ENCODE data around the gene PTPRE.

Gene PTPRE

DNA sequence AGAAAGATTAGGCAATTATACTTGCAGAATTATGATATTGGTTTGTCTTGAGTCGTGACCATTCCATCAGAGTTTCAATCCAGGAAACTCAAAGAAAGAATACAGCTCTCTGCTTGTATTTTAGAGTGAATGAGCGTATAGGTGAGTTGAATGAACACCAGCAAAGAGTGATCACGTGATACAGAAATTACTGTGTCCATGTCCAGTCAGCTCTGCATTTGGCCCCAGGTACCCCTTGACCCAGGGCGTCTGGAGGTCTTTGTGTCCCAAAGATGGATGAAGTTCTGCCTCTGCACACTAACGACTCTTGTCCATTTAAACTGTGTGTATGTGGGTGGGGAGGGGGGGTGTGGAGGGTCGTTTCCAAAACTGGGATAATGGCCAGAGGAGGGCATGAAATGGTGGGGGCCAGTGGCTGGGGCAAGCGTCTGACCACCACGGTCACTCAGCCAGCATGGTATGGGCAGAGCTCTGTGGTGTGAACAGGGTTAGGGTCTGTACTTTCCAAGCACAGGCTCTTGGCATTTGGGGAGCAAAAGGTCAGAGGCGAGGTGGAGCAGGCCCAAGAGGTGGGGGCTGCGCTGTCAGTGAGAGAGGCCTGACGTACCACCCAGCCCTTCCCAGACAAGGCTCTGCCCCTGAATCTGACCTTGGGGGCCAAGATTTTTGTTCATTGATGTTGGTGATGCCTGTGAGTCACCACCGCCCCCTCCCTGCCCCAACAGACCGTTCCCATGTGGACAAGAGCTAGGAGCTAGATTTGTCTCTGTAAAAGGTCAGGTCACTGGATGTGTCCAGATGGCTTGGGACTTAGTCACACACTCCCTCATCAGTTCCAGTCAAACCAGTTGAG, 1.4 kb downstream of the PTPRE start:
- DNase-seq (ENCODE audit: low read depth, low spot score) = no peak
- H3K9me3 ChIP-seq (ENCODE audit: low read depth, low read length) = no peaks in the 10 kb centered on the region
- no peak overlapping the region for H3K27ac ChIP-seq
- H3K36me3 ChIP-seq (ENCODE audit: insufficient read depth, low read length) = no peaks in the 10 kb centered on the region
- TF ChIP-seq EZH2 (IDR thresholded peaks at IDR 0.05) = no peak
- no peak for TF ChIP-seq FOXP2 (optimal IDR thresholded peaks at IDR 0.05; ENCODE audit: control extremely low read depth, extremely low read length, insufficient read depth)
- no peak for TF ChIP-seq POLR2AphosphoS5 (IDR thresholded peaks at IDR 0.05; ENCODE audit: borderline replicate concordance, low read depth, low read length)
- H3K4me3 ChIP-seq = no peak overlapping the region
- H3K9ac ChIP-seq (ENCODE audit: insufficient read length) = no peak overlapping the region

DNA sequence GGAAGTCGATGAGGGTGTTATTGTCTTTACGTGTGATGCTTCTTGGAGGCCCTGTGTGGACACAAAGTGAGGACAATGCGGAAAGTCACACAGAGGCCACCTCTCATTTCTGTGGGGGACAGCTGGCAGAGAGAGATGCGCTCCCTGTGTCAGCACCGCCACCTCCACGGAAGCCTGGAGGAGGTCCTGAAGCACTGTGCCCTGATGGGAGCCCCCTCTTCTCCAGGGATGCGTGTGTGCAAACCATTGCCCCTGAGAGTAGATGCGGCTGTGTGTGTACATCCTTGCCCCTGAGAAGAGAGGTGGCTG, 2.0 kb downstream of the PTPRE start:
- no peak for DNase-seq (ENCODE audit: low read depth, low spot score)
- TF ChIP-seq POLR2AphosphoS5 (IDR thresholded peaks at IDR 0.05; ENCODE audit: borderline replicate concordance, low read depth, low read length) (no peak), EZH2 (IDR thresholded peaks at IDR 0.05) (no peak), FOXP2 (optimal IDR thresholded peaks at IDR 0.05; ENCODE audit: control extremely low read depth, extremely low read length, insufficient read depth) (no peak)
- Histone ChIP-seq H3K9me3 (ENCODE audit: low read depth, low read length) (no peaks in the 10 kb centered on the region), H3K36me3 (ENCODE audit: insufficient read depth, low read length) (no peaks in the 10 kb centered on the region), H3K27ac (no peak overlapping the region), H3K4me3 (no peak overlapping the region), H3K9ac (ENCODE audit: insufficient read length) (no peak overlapping the region)

DNA sequence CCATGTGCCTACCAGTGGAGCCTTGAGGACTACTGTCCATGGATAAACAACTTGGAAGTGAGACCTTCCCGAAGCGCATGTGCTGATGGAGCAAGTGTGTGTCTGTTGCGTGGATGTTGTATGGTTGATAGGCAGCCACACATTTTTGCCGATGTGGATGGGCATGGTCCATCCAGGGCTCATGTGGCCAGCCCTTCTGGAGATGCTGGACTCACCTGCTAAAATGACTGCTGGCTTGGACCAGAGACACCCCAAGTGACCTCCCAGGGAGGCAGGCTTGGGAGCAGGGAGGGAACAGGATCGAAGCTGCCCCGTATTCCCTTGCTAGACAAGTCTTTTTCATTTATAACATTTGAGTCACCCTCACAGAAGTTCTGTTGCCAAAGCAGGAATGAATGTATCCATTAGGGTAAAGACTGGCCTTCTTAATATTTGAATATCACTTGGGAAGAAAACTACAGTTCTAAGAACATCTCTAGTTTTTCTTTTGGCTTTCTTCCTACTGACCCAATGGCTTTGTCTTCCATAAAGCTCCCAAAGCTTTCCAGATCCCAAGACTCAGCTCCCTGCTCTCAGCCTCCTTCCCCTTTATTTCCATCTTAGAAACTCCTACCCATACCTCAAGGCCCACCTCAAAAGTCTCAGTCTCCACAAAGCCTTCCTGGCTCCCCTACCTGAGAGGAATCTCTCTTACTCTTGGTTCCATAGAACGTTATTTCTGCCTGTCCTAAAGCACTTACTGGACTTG, 3.0 kb downstream of the PTPRE start:
- Histone ChIP-seq H3K9me3 (ENCODE audit: low read depth, low read length) (no peaks in the 10 kb centered on the region), H3K36me3 (ENCODE audit: insufficient read depth, low read length) (no peaks in the 10 kb centered on the region), H3K4me3 (no peak overlapping the region), H3K9ac (ENCODE audit: insufficient read length) (no peak overlapping the region), H3K27ac (no peak overlapping the region)
- no peak for DNase-seq (ENCODE audit: low read depth, low spot score)
- TF ChIP-seq EZH2 (IDR thresholded peaks at IDR 0.05) (no peak), POLR2AphosphoS5 (IDR thresholded peaks at IDR 0.05; ENCODE audit: borderline replicate concordance, low read depth, low read length) (no peak), FOXP2 (optimal IDR thresholded peaks at IDR 0.05; ENCODE audit: control extremely low read depth, extremely low read length, insufficient read depth) (no peak)

DNA sequence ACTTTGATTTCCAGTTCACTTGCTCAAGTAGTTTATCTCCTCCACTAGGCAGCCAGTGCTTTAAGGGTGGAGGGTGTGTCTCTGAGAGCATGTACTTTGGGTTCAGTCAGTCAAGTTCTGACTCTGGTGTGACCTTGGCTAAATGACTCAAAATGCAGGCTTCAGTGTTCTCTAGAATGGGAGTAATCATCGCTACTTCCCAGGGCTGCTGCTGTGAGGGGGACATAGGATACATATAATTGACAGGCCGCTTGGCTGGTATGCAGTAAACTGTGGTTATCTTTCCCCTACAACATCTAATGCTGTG, 3.5 kb downstream of the PTPRE start:
- H3K9me3 ChIP-seq (ENCODE audit: low read depth, low read length) = no peaks in the 10 kb centered on the region
- H3K36me3 ChIP-seq (ENCODE audit: insufficient read depth, low read length) = no peaks in the 10 kb centered on the region
- no peak overlapping the region for H3K27ac ChIP-seq
- TF ChIP-seq POLR2AphosphoS5 (IDR thresholded peaks at IDR 0.05; ENCODE audit: borderline replicate concordance, low read depth, low read length) (no peak), FOXP2 (optimal IDR thresholded peaks at IDR 0.05; ENCODE audit: control extremely low read depth, extremely low read length, insufficient read depth) (no peak), EZH2 (IDR thresholded peaks at IDR 0.05) (no peak)
- H3K9ac ChIP-seq (ENCODE audit: insufficient read length) = no peak overlapping the region
- no peak for DNase-seq (ENCODE audit: low read depth, low spot score)
- H3K4me3 ChIP-seq = no peak overlapping the region

DNA sequence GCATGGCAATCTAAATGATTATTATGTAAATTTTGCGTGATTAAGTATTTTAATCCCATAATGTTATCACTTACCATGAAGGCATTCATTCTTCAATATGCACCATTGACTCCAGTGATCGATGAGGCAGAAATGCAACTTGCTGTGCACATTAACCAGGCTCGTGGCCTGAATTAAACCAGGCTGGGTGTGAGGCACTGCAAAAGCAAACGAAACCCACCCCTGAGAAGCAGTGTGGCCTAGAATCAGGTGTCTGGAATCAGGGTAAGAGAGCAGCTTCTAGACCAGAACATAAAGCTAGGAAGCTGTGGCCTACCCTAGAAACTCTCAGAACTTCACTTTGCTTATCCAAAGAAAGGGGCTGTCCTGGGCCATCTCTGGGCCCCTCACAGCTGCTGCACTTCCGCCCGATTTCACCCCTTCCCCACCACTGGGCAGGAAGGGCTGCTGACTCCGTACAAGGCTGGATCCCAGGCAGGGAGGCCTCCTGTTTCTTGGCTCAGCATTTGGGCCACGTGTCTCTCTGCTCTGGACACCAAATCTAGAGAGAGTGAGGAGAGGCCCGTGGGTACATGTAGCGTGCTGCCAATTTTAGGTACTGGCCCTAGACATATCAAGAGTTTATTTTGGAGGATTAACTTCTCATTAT, 4.4 kb downstream of the PTPRE start:
- no peak for TF ChIP-seq EZH2 (IDR thresholded peaks at IDR 0.05)
- TF ChIP-seq FOXP2 (optimal IDR thresholded peaks at IDR 0.05; ENCODE audit: control extremely low read depth, extremely low read length, insufficient read depth) = no peak
- TF ChIP-seq POLR2AphosphoS5 (IDR thresholded peaks at IDR 0.05; ENCODE audit: borderline replicate concordance, low read depth, low read length) = no peak
- no peak overlapping the region for H3K27ac ChIP-seq
- no peak overlapping the region for H3K4me3 ChIP-seq
- no peak for DNase-seq (ENCODE audit: low read depth, low spot score)
- no peaks in the 10 kb centered on the region for H3K9me3 ChIP-seq (ENCODE audit: low read depth, low read length)
- no peak overlapping the region for H3K9ac ChIP-seq (ENCODE audit: insufficient read length)
- H3K36me3 ChIP-seq (ENCODE audit: insufficient read depth, low read length) = no peaks in the 10 kb centered on the region

DNA sequence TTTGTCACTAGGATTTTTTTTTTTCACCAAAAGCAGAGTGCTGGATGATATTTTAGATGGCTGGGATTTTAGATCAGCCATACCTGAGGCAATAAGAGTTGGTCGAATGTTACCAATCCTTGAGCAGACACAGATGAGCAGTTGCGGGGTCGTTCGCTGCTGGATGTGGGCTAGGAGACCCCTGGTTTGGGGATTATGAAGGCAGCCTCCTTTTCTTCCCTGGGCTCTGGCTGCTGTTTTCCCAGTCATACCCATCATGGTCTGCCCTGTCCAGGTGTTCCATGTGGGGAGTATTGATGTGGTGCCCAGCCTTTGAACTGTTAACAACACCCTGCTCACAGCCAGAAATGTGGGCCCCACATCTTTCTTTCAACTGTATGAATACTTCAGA, 5.0 kb downstream of the PTPRE start:
- H3K9ac ChIP-seq (ENCODE audit: insufficient read length) = no peak overlapping the region
- TF ChIP-seq EZH2 (IDR thresholded peaks at IDR 0.05) = no peak
- no peak for TF ChIP-seq FOXP2 (optimal IDR thresholded peaks at IDR 0.05; ENCODE audit: control extremely low read depth, extremely low read length, insufficient read depth)
- no peak for TF ChIP-seq POLR2AphosphoS5 (IDR thresholded peaks at IDR 0.05; ENCODE audit: borderline replicate concordance, low read depth, low read length)
- H3K4me3 ChIP-seq = no peak overlapping the region
- no peak for DNase-seq (ENCODE audit: low read depth, low spot score)
- H3K27ac ChIP-seq = no peak overlapping the region
- no peaks in the 10 kb centered on the region for H3K36me3 ChIP-seq (ENCODE audit: insufficient read depth, low read length)
- no peaks in the 10 kb centered on the region for H3K9me3 ChIP-seq (ENCODE audit: low read depth, low read length)

DNA sequence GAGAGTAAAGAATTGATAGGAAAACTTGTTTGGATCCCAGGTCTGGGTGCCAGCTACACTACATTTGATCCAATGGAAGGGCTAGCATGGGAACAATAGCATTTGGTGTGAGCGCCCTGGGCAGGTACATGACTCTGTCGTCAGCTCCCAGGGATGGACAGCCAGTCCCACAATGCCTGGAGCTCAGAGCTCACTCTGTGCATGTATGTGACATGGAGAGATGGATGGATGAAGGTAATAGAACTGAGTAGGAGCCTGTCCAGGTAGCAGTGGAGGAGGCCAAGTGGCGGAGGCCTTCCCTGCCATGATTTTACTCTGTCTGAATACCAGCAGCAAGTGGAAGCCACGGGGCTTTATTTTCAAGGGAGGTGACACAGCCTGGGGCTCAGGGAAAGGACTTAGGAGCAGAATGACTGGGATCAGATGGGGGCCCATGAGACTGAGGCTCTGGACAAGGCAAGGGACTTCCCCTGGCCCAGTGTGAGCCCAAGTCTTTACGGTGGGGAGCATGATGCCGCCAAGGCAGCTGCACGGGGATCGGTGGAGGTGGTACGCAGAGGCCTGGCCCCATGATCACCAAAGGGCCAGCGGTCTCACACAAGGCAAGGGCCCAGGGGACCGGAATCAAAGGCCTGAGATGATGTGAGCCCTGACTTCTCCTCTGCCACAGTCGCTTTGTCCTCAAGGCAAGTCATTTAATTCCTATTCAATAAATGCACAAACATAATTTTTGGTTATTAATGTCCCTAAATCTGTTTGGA, 5.9 kb downstream of the PTPRE start:
- Histone ChIP-seq H3K4me3 (no peak overlapping the region), H3K27ac (no peak overlapping the region), H3K9me3 (ENCODE audit: low read depth, low read length) (no peaks in the 10 kb centered on the region), H3K36me3 (ENCODE audit: insufficient read depth, low read length) (no peaks in the 10 kb centered on the region), H3K9ac (ENCODE audit: insufficient read length) (no peak overlapping the region)
- no peak for DNase-seq (ENCODE audit: low read depth, low spot score)
- TF ChIP-seq EZH2 (IDR thresholded peaks at IDR 0.05) (no peak), POLR2AphosphoS5 (IDR thresholded peaks at IDR 0.05; ENCODE audit: borderline replicate concordance, low read depth, low read length) (no peak), FOXP2 (optimal IDR thresholded peaks at IDR 0.05; ENCODE audit: control extremely low read depth, extremely low read length, insufficient read depth) (no peak)

DNA sequence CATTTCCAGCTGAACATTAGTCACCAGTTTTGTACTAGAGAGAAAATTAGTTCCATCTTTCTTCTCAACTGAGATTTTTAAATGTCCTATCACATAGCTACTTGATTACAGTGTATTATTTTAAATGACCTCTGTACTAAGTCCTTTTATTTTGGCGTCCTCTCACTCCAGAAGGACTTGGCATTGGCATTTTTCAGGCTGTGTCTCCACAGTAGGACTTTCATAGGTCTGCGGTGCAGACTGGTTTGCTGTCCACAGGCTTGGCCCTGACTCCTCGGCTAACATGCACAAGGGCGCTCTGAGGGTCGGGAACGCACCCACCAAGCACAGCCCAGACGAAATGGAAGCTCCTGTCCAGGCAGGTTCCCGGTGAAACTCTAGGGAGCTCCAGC, 6.5 kb downstream of the PTPRE start:
- no peak overlapping the region for H3K4me3 ChIP-seq
- H3K9me3 ChIP-seq (ENCODE audit: low read depth, low read length) = no peaks in the 10 kb centered on the region
- TF ChIP-seq FOXP2 (optimal IDR thresholded peaks at IDR 0.05; ENCODE audit: control extremely low read depth, extremely low read length, insufficient read depth) (no peak), EZH2 (IDR thresholded peaks at IDR 0.05) (no peak), POLR2AphosphoS5 (IDR thresholded peaks at IDR 0.05; ENCODE audit: borderline replicate concordance, low read depth, low read length) (no peak)
- no peak overlapping the region for H3K27ac ChIP-seq
- no peak overlapping the region for H3K9ac ChIP-seq (ENCODE audit: insufficient read length)
- no peaks in the 10 kb centered on the region for H3K36me3 ChIP-seq (ENCODE audit: insufficient read depth, low read length)
- DNase-seq (ENCODE audit: low read depth, low spot score) = no peak
